Panc1 (cell line): ENCODE measurements around the gene PTGIR. TPM values are rescaled to one million over a fixed set of nuclear protein-coding genes. Genes with fewer than 3 reads are reported as not detected.

ENCODE experiments used
- ATAC-seq: fragments of 200-7000 bp; cut with Tn5 transposase; 2 replicates; pipeline ENCODE4 v1.9.1; 2020; ENCODE audit warnings: mild to moderate bottlenecking, moderate library complexity
- BruUV-seq: library from RNA; stranded (reverse); fragments of 400-500 nt; replicated peaks from 2 replicates; lab custom pipeline; 2021; lab: Mats Ljungman, UMichigan
- CTCF ChIA-PET: fragments of 300-600 bp; sonication (Branson Sonifier 250); formaldehyde crosslinking; loops from one replicate; lab custom pipeline; 2022; ENCODE audit warnings: antibody characterized with exemption; lab: Charles Lee
- POLR2A ChIA-PET: fragments of 300-600 bp; sonication (Branson Sonifier 250); formaldehyde crosslinking; loops from one replicate; lab custom pipeline; 2022; ENCODE audit warnings: antibody characterized with exemption; lab: Charles Lee
- DNase-seq: peaks from one replicate; pipeline ENCODE4 v3.0.0-alpha.2; 2010; ENCODE audit warnings: low read depth, low spot score
- H3K27ac ChIP-seq: 2 replicates; pipeline ENCODE4 v1.5.1; 2011; ENCODE audit warnings: mild to moderate bottlenecking, low read length, inconsistent platforms
- H3K27me3 ChIP-seq: fragments of 200-500 bp; sonication (Bioruptor generic); 2 replicates; pipeline ENCODE4 v1.6.0; 2014; ENCODE audit warnings: low read length, inconsistent platforms; ENCODE audit not compliant: control insufficient read depth, insufficient read depth
- H3K36me3 ChIP-seq: fragments of 200-500 bp; sonication (Bioruptor generic); 2 replicates; pipeline ENCODE4 v1.5.1; 2014; ENCODE audit warnings: inconsistent platforms, mild to moderate bottlenecking, low read length, moderate library complexity; ENCODE audit not compliant: control insufficient read depth, insufficient read depth
- H3K4me1 ChIP-seq: 2 replicates; pipeline ENCODE4 v1.5.1; 2011; ENCODE audit warnings: inconsistent platforms, mild to moderate bottlenecking, low read length, moderate library complexity; ENCODE audit not compliant: control insufficient read depth, insufficient read depth
- H3K4me3 ChIP-seq, 2 experiments: 2 replicates each; pipeline ENCODE4 v1.5.1; 2011 to 2012; ENCODE audit warnings: low read depth in 2 of 2, low read length in 2 of 2, mild to moderate bottlenecking in 2 of 2, inconsistent platforms in 1 of 2, moderate library complexity in 1 of 2
- H3K9me3 ChIP-seq: fragments of 200-500 bp; sonication (Bioruptor generic); 2 replicates; pipeline ENCODE4 v1.5.1; 2014; ENCODE audit warnings: low read depth, mild to moderate bottlenecking, inconsistent platforms, low read length, moderate library complexity; ENCODE audit not compliant: control insufficient read depth, insufficient read depth
- POLR2AphosphoS5 ChIP-seq: IDR thresholded peaks from 2 replicates; pipeline ENCODE4 v1.6.1; 2012; ENCODE audit warnings: mild to moderate bottlenecking, low read depth, low read length, moderate library complexity
- SIN3A ChIP-seq: IDR thresholded peaks from 2 replicates; pipeline ENCODE4 v1.6.1; 2012; ENCODE audit warnings: low read depth, mild to moderate bottlenecking, low read length, moderate library complexity, borderline replicate concordance; ENCODE audit not compliant: insufficient read depth
- TCF7L2 ChIP-seq: IDR thresholded peaks from 2 replicates; pipeline ENCODE4 v1.6.1; 2011; ENCODE audit warnings: mild to moderate bottlenecking, low read depth, low read length, inconsistent platforms
- in situ Hi-C: cut with HindIII; loops from 2 replicates; pipeline ENCODE4 v1.10.0; 2016; ENCODE audit warnings: low sequenced_read_pairs, low pct_unique_long_range_greater_than_20kb
- intact Hi-C: fragments of 100-400 bp; cut with micrococcal nuclease; formaldehyde crosslinking; loops from one replicate; pipeline ENCODE4 v1.10.0; 2022; ENCODE audit not compliant: unreplicated experiment
- total RNA-seq: library from RNA; stranded (reverse); gene quantifications from one replicate; pipeline ENCODE4 v1.2.1, GENCODE V29; 2021; ENCODE audit not compliant: unreplicated experiment
- TF ChIP-seq, protein P1 (sequence below): fragments of 450-650 bp; IDR thresholded peaks from 2 replicates; pipeline ENCODE4 v1.5.1; 2017; ENCODE audit warnings: mild to moderate bottlenecking
- TF ChIP-seq, protein P2 (sequence below), 2 experiments: IDR thresholded peaks; 2 replicates each; pipeline ENCODE4 v1.6.1; 2011 to 2012; ENCODE audit warnings: low read depth in 2 of 2, control low read depth in 1 of 2, low read length in 1 of 2, mild to moderate bottlenecking in 1 of 2, moderate library complexity in 1 of 2; ENCODE audit not compliant: insufficient read depth in 1 of 2

Gene PTGIR
- total RNA-seq, 1 experiment from 2014 or later = 0.08 TPM

DNA sequence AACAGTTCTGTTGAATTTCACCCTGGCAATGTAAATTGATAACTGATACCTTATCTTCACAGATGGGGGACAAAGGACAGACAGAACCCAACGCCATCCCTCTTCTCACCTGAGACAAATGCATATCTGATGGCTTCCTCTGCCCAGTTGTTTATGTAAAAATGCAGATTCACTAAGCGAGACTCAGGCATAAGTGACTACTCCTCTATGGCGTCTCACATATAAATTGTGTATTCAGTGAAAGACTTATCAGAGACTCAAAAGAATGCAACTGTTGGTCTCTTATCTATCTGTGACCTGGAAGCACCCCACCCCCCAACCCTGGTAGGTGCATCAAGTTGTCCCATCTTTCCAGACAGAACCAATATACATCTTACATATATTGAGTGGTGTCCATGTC lies 37.0 kb downstream of the PTGIR start:
- POLR2A ChIA-PET = no interaction called here

DNA sequence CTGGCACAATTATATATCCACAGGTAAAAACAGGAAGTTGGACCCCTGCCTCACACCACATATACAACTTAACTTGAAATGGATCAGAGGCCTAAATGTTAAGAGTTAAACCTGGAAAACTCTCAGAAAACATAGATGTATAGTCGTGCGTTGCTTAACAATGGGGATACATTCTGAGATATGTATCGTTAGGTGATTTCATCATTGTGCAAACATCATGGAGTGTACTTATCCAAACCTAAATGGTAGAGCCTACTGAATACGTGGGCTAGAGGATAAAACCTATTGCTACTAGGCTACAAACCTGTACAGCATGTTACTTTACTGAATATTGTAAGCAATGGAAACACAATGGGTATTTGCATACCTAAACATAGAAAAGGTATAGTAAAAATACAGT lies 38.6 kb downstream of the PTGIR start:
- Histone ChIP-seq H3K4me1 (no peaks in the 10 kb centered on the region), H3K9me3 (no peaks in the 10 kb centered on the region), H3K27me3 (no peaks in the 10 kb centered on the region), H3K27ac (no peak overlapping the region), H3K36me3 (no peaks in the 10 kb centered on the region), H3K4me3 (no peak overlapping the region)
- CTCF ChIA-PET = no interaction called here
- BruUV-seq = no TSS peak
- ATAC-seq (no peak), DNase-seq (no peak)
- POLR2A ChIA-PET = no interaction called here
- TF ChIP-seq SIN3A (no peak), TCF7L2 (no peak), POLR2AphosphoS5 (no peak)
- TF ChIP-seq, protein P1, sequence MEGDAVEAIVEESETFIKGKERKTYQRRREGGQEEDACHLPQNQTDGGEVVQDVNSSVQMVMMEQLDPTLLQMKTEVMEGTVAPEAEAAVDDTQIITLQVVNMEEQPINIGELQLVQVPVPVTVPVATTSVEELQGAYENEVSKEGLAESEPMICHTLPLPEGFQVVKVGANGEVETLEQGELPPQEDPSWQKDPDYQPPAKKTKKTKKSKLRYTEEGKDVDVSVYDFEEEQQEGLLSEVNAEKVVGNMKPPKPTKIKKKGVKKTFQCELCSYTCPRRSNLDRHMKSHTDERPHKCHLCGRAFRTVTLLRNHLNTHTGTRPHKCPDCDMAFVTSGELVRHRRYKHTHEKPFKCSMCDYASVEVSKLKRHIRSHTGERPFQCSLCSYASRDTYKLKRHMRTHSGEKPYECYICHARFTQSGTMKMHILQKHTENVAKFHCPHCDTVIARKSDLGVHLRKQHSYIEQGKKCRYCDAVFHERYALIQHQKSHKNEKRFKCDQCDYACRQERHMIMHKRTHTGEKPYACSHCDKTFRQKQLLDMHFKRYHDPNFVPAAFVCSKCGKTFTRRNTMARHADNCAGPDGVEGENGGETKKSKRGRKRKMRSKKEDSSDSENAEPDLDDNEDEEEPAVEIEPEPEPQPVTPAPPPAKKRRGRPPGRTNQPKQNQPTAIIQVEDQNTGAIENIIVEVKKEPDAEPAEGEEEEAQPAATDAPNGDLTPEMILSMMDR = no peak
- TF ChIP-seq, protein P2, sequence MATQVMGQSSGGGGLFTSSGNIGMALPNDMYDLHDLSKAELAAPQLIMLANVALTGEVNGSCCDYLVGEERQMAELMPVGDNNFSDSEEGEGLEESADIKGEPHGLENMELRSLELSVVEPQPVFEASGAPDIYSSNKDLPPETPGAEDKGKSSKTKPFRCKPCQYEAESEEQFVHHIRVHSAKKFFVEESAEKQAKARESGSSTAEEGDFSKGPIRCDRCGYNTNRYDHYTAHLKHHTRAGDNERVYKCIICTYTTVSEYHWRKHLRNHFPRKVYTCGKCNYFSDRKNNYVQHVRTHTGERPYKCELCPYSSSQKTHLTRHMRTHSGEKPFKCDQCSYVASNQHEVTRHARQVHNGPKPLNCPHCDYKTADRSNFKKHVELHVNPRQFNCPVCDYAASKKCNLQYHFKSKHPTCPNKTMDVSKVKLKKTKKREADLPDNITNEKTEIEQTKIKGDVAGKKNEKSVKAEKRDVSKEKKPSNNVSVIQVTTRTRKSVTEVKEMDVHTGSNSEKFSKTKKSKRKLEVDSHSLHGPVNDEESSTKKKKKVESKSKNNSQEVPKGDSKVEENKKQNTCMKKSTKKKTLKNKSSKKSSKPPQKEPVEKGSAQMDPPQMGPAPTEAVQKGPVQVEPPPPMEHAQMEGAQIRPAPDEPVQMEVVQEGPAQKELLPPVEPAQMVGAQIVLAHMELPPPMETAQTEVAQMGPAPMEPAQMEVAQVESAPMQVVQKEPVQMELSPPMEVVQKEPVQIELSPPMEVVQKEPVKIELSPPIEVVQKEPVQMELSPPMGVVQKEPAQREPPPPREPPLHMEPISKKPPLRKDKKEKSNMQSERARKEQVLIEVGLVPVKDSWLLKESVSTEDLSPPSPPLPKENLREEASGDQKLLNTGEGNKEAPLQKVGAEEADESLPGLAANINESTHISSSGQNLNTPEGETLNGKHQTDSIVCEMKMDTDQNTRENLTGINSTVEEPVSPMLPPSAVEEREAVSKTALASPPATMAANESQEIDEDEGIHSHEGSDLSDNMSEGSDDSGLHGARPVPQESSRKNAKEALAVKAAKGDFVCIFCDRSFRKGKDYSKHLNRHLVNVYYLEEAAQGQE (IDR thresholded peaks at IDR 0.05; ENCODE audit: insufficient read depth in 1 of 2, low read depth in 2 of 2, low read length in 1 of 2) = no peak
- in situ Hi-C loops = no loop called here
- intact Hi-C loops = no loop called here

More for the DNA sequence above, 37.0 kb downstream of the PTGIR start:
- intact Hi-C loops (no loop called here), in situ Hi-C loops (no loop called here)
- H3K36me3 ChIP-seq = no peaks in the 10 kb centered on the region
- no peaks in the 10 kb centered on the region for H3K27me3 ChIP-seq
- no peaks in the 10 kb centered on the region for H3K9me3 ChIP-seq
- no peak overlapping the region for H3K27ac ChIP-seq
- H3K4me3 ChIP-seq = no peak overlapping the region
- BruUV-seq = no TSS peak
- CTCF ChIA-PET = no interaction called here
- DNase-seq (no peak), ATAC-seq (no peak)
- no peaks in the 10 kb centered on the region for H3K4me1 ChIP-seq
- TF ChIP-seq, protein P1 = no peak
- TF ChIP-seq TCF7L2 (no peak), POLR2AphosphoS5 (no peak), SIN3A (no peak)
- TF ChIP-seq, protein P2 (IDR thresholded peaks at IDR 0.05; ENCODE audit: insufficient read depth in 1 of 2, low read depth in 2 of 2, low read length in 1 of 2) = no peak
